ENCODE results near the gene SLC12A4.
A peak's percentile ranks its signal among the peaks of the same experiment; 100 is the strongest.
"Not testable (repeated sequence)": the region's sequence is repeated elsewhere in the genome, so short reads cannot be mapped to it uniquely, and the experiment has no call there.

Gene SLC12A4

GRCh38 chr16:67924140-67924906 is 44.1 kb downstream of the SLC12A4 start:
- DNase-seq, result no peak

- peak; percentile 72 for DNase-seq
Observed at GRCh38 chr16:67923414-67924116, 44.9 kb downstream of the SLC12A4 start.

GRCh38 chr16:67922740-67923139 is 45.7 kb downstream of the SLC12A4 start:
- peak; percentile 82 for DNase-seq

- DNase-seq, result no peak
Observed at GRCh38 chr16:67922221-67922620, 46.2 kb downstream of the SLC12A4 start.

DNA sequence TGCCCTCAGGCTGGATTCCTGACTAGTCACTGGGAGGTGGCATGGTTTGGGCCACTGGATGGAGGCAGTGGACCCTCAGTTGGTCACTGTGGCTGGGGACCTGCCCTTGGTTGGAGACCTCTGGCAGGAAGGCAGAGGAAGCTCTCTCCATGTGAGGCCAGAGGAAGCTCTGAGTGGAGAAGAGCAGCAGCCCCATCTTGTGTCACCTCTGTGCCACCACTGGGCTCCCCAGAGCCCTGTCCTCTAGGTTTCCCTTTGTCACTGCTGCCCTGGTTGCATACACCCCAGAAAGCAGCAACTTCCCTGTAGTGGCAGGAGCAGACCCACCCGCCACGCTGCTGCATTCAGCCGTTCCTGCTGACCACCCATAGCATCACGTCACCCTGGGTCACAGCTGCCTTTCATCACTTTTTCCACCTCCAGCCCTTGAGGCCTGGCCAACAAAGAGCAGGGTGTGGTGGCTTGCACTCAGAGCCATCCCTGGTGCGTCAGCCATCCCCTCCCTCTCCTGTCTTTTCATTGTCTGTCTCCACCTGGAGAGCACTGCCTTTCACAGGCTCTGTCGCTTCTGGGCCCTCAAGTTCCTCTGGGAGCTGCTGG is 48.7 kb downstream of the SLC12A4 start:
- DNase-seq, result peak; percentile 43

DNA sequence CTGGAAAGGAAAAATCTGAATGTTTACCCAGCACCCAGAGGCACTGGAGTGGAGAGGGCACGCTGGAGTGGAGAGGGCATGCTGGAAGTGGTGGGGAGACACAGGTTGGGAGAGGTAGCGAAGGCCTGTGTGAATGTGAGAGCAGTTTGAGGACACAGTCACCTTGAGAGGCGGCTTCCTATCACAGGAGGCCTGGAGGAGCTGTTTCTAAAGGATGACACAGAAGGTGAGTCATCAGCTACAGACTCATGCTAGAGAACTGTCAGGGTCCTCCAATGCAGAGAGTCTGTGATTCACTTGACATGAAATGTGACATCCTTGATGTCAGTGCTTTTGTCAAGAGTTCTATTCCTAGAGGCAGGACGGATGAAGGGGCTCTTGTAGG is 50.6 kb downstream of the SLC12A4 start:
- peak; percentile 72 for DNase-seq

- peak; percentile 44 for DNase-seq
Observed at GRCh38 chr16:67917140-67917851, 51.1 kb downstream of the SLC12A4 start.

- DNase-seq, result no peak
Observed at GRCh38 chr16:67915831-67916723, 52.4 kb downstream of the SLC12A4 start.

DNA sequence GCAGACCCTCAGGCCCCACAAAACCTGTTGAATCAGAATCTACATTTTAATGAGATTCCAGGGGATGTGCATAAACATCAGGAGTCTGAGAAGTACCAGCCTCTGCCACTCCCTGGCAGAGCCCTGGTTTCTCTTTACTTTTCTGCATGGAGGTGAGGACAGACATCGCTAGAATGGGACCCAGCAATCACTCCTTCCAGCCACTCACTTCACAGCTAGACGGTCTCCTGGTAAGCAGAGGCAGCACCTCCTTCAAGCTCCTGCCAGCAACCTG is 53.0 kb downstream of the SLC12A4 start:
- not testable (repeated sequence) for DNase-seq

DNA sequence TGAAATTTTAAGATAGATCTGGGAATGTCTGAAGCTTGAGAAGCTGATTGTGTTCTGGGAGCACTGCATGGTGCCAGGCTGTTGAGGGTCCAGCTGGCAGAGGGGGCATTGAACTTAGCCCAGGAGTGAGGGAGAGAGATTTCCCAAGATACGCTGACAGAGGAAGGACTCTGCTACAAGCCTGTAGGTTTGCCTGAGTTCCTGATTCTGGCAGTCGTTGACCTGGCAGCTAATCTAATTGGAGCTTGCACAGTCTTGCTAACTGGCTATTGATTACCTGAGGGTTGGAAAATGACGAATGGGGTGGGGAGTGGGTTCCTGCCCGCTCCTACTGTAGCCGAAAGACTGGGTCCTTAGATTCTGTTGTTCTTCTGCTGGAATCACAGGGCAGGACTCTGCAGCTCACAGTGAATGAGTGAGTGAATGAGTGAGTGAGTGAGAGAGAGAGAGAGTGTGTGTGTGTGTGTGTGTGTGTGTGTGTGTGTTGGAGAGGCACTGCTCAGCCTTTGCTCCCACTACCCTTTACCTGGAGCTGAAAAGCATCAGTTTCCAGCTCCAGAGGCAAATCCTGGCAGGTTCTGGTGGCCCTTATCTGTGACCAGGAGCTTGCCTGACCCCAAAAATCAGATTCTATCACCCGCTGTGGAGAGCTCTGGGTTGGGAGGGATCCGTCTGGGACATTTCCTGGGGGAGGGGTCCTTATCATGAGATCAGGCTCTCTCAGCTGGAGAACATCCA is 53.5 kb downstream of the SLC12A4 start:
- no peak for DNase-seq

DNA sequence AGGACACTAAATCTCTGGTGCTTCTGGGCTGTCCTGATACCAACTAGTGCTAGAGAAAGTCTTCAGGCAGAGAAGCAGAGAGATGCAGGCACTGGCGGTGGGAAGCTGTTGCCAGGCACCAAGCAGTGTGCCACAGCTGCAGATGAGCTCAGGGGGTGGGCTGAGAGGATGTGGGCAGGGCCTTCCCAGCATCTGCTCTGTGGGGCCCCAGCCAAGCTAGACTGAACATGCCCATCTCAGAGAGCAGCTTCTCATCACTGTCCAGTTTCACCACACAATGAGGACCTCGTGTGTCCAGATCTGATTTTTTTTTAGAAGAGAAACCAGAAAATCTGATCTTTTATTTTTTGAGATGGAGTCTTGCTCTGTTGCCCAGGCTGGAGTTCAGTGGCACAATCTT is 58.3 kb downstream of the SLC12A4 start:
- DNase-seq, result no peak

DNA sequence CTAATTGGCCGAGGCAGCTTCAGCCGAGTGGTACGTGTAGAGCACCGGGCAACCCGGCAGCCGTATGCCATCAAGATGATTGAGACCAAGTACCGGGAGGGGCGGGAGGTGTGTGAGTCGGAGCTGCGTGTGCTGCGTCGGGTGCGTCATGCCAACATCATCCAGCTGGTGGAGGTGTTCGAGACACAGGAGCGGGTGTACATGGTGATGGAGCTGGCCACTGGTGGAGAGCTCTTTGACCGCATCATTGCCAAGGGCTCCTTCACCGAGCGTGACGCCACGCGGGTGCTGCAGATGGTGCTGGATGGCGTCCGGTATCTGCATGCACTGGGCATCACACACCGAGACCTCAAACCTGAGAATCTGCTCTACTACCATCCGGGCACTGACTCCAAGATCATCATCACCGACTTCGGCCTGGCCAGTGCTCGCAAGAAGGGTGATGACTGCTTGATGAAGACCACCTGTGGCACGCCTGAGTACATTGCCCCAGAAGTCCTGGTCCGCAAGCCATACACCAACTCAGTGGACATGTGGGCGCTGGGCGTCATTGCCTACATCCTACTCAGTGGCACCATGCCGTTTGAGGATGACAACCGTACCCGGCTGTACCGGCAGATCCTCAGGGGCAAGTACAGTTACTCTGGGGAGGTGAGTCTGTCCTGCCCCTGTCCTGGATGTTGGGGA is 59.2 kb downstream of the SLC12A4 start:
- DNase-seq, result no peak

DNA sequence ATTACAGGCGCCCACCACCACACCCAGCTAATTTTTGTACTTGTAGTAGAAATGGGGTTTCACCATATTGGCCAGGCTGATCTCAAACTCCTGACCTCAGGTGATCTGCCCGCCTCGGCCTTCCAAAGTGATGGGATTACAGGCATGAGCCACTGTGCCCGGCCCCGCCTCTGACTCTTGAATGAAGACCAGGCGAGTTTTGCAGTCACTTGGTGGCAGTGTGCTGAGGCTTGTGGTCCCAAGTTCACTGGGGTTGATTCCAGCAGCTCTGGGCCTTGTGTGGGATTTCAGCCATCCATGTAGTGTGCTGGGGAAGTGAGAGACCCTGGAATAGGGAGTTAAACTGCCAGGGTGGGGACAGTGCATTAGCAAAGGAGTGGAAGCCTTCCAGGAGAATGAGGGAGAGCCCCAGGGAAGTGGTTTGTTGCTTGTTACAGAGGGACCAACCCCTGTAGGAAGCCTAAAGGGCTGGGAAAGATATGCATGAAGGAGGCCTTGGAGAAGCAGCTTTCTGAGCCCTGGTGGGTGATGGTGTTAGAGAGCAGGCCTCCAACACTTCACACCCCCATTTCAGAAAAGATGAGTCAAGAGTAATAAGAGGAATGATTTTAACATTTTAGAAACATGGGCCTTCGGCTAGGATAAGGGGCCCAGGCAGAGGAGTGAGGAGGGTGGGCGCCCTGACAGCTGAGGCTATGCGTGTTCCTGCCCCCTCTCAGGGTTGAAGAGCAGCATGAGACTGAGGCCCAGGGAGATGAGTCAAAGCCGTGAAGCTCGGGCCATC is 60.8 kb downstream of the SLC12A4 start:
- DNase-seq, result no peak

DNA sequence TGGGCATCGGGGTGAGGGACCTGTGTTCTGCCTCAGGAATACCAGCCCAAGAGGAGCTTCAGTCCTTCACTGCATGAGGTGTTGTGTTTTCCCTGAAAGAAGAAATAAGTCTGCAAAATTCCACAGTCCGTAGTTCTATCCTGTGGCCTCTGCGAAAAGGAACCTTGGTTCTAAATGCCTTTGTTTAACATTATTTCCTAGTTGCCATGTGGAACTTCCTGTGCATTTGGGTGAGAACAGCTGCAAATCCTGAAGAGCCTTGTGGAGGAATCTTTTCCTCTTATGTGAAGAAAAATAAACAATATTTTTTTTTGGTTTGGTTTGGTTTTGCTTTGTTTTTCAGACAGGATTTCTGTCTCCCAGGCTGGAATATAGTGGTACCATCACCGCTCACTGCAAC is 65.6 kb downstream of the SLC12A4 start:
- DNase-seq, result no peak

GRCh38 chr16:67901734-67902133 is 66.7 kb downstream of the SLC12A4 start:
- no peak for DNase-seq

DNA sequence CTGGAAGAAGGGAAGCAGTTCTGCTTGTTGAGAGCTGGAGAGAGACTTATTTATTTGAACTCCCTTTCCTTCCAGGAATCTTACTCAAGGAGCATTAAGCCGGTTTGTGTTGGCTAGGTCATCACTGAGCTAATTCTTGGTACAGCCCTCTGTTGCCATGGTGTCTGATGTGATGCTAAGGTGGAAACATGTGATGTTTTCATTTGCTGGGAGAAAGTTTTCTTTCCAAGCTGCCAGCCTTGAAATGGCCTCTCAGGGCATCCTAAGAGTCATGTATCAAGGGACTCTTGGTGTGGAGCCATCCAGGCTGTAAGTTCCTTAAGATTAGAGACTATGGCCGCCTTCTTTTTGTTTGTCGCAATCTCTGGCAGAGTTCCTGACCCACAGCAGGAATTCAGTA is 71.2 kb downstream of the SLC12A4 start:
- no peak for DNase-seq

GRCh38 chr16:67893743-67894399 is 74.6 kb downstream of the SLC12A4 start:
- no peak for DNase-seq
